Measurements from ENCODE around the gene PPM1H.
A peak's percentile ranks its signal among the peaks of the same experiment; 100 is the strongest.
"Not testable (repeated sequence)": the region's sequence is repeated elsewhere in the genome, so short reads cannot be mapped to it uniquely, and the experiment has no call there.

PPM1H gene

GRCh38 chr12:62943779-62944395 is 8.9 kb upstream of the PPM1H start:
- DNase-seq: no peak

- not testable (repeated sequence) for DNase-seq
Observed at GRCh38 chr12:62942316-62942715, 7.4 kb upstream of the PPM1H start.

- DNase-seq: peak; percentile 35
Observed at GRCh38 chr12:62934239-62934798, 631 bp downstream of the PPM1H start.

GRCh38 chr12:62933602-62934238 is 1.2 kb downstream of the PPM1H start:
- peak; percentile 36 for DNase-seq

GRCh38 chr12:62933220-62933601 is 1.7 kb downstream of the PPM1H start:
- peak; percentile 71 for DNase-seq

GRCh38 chr12:62931477-62931876 is 3.5 kb downstream of the PPM1H start:
- DNase-seq: peak; percentile 6

GRCh38 chr12:62930546-62931425 is 4.2 kb downstream of the PPM1H start:
- peak; percentile 19 for DNase-seq

GRCh38 chr12:62928632-62929031 is 6.3 kb downstream of the PPM1H start:
- no peak for DNase-seq

GRCh38 chr12:62925680-62926079 is 9.3 kb downstream of the PPM1H start:
- no peak for DNase-seq

GRCh38 chr12:62924084-62924483 is 10.9 kb downstream of the PPM1H start:
- no peak for DNase-seq

- no peak for DNase-seq
Observed at GRCh38 chr12:62922539-62922938, 12.4 kb downstream of the PPM1H start.

- DNase-seq: peak; percentile 86
Observed at GRCh38 chr12:62919838-62920237, 15.1 kb downstream of the PPM1H start.

- DNase-seq: no peak
Observed at GRCh38 chr12:62917926-62918325, 17.0 kb downstream of the PPM1H start.

- no peak for DNase-seq
Observed at GRCh38 chr12:62916632-62917425, 18.1 kb downstream of the PPM1H start.

GRCh38 chr12:62915204-62915529 is 19.8 kb downstream of the PPM1H start:
- DNase-seq: no peak

GRCh38 chr12:62914443-62915203 is 20.3 kb downstream of the PPM1H start:
- no peak for DNase-seq

GRCh38 chr12:62913380-62913779 is 21.6 kb downstream of the PPM1H start:
- DNase-seq: no peak

GRCh38 chr12:62912644-62913043 is 22.3 kb downstream of the PPM1H start:
- DNase-seq: no peak

GRCh38 chr12:62911286-62911685 is 23.7 kb downstream of the PPM1H start:
- DNase-seq: peak; percentile 41

GRCh38 chr12:62910549-62911169 is 24.3 kb downstream of the PPM1H start:
- peak; percentile 94 for DNase-seq

- DNase-seq: no peak
Observed at GRCh38 chr12:62909340-62909739, 25.6 kb downstream of the PPM1H start.

- DNase-seq: no peak
Observed at GRCh38 chr12:62908674-62909073, 26.3 kb downstream of the PPM1H start.
